Keratinocyte (primary cell): ENCODE results near the gene RNF182. TPM values are rescaled to one million over a fixed set of nuclear protein-coding genes. Genes with fewer than 3 reads are reported as not detected.

Experiments used
- DNase-seq: peaks from one replicate; pipeline ENCODE4 v3.0.0-alpha.2; 2011; ENCODE audit warnings: low read depth, missing footprints, low spot score
- FAIRE-seq: peaks from 2 replicates; lab custom pipeline; 2011; peaks lifted over from hg19 to GRCh38; lab: Jason Lieb, UNC
- H2AFZ ChIP-seq: 2 replicates; pipeline ENCODE4 v1.6.0; 2012; ENCODE audit warnings: low read length, control low read depth, inconsistent platforms; ENCODE audit not compliant: control insufficient read depth
- H3K27ac ChIP-seq: 2 replicates; pipeline ENCODE4 v1.5.1; 2011; ENCODE audit warnings: low read length; ENCODE audit not compliant: control insufficient read depth, insufficient read depth
- H3K27me3 ChIP-seq: 3 replicates; pipeline ENCODE4 v1.6.0; 2011; ENCODE audit warnings: low read length; ENCODE audit not compliant: control insufficient read depth, insufficient read depth; ENCODE audit errors: extremely low read depth
- H3K36me3 ChIP-seq, 2 experiments: 2 replicates in 1 of 2; 3 replicates in 1 of 2; pipeline ENCODE4 v1.5.1; 2011; ENCODE audit warnings: low read length in 2 of 2, mild to moderate bottlenecking in 1 of 2; ENCODE audit not compliant: control insufficient read depth in 2 of 2, insufficient read depth in 2 of 2; ENCODE audit errors: extremely low read depth in 1 of 2
- H3K4me1 ChIP-seq: 3 replicates; pipeline ENCODE4 v1.5.1; 2011; ENCODE audit warnings: low read length; ENCODE audit not compliant: control insufficient read depth, insufficient read depth; ENCODE audit errors: extremely low read depth
- H3K4me2 ChIP-seq: 3 replicates; pipeline ENCODE4 v1.6.0; 2011; ENCODE audit warnings: low read depth, low read length; ENCODE audit not compliant: control insufficient read depth, insufficient read depth; ENCODE audit errors: extremely low read depth
- H3K4me3 ChIP-seq, 3 experiments: fragments of 200-600 bp in 1 of 3; sonication (generic) in 1 of 3; 2 replicates in 2 of 3; 3 replicates in 1 of 3; pipeline ENCODE4 v1.5.1; 2011 to 2016; ENCODE audit warnings: low read length in 3 of 3, mild to moderate bottlenecking in 3 of 3, control low read depth in 2 of 3, inconsistent platforms in 1 of 3, low read depth in 1 of 3, mixed read lengths in 1 of 3, mixed run types in 1 of 3, moderate library complexity in 1 of 3; ENCODE audit not compliant: control insufficient read depth in 2 of 3, insufficient read depth in 2 of 3; ENCODE audit errors: extremely low read depth in 1 of 3
- H3K79me2 ChIP-seq: 2 replicates; pipeline ENCODE4 v1.6.0; 2012; ENCODE audit warnings: low read length; ENCODE audit not compliant: control insufficient read depth, insufficient read depth
- H3K9ac ChIP-seq: 3 replicates; pipeline ENCODE4 v1.6.0; 2011; ENCODE audit warnings: low read length; ENCODE audit not compliant: control insufficient read depth, insufficient read depth; ENCODE audit errors: extremely low read depth
- H3K9me1 ChIP-seq: 3 replicates; pipeline ENCODE4 v1.6.0; 2011; ENCODE audit warnings: low read length; ENCODE audit not compliant: control insufficient read depth, insufficient read depth; ENCODE audit errors: extremely low read depth
- H3K9me3 ChIP-seq: 2 replicates; pipeline ENCODE4 v1.5.1; 2012; ENCODE audit warnings: low read depth, low read length; ENCODE audit not compliant: control insufficient read depth
- H4K20me1 ChIP-seq: 3 replicates; pipeline ENCODE4 v1.6.0; 2011; ENCODE audit warnings: low read length; ENCODE audit not compliant: control insufficient read depth, insufficient read depth; ENCODE audit errors: extremely low read depth
- CTCF ChIP-seq, 3 experiments: IDR thresholded peaks in 1 of 3; conservative IDR thresholded peaks in 1 of 3; optimal IDR thresholded peaks in 1 of 3; 2 replicates in 2 of 3; 3 replicates in 1 of 3; pipeline versions ENCODE3 to v1.5.1; 2011; ENCODE audit warnings: low read length in 3 of 3, mild to moderate bottlenecking in 3 of 3, moderate library complexity in 2 of 3, control low read depth in 1 of 3, inconsistent platforms in 1 of 3; ENCODE audit not compliant: insufficient read depth in 2 of 3; ENCODE audit errors: extremely low read depth in 1 of 3
- EZH2 ChIP-seq: IDR thresholded peaks from one replicate; pipeline ENCODE4 v1.6.1; 2012; ENCODE audit warnings: inconsistent platforms, mild to moderate bottlenecking, low read length, moderate library complexity
- dilution Hi-C: fragments of 300-500 bp; cut with MboI; formaldehyde crosslinking; loops from one replicate; pipeline ENCODE4 v1.7.0; 2020; ENCODE audit warnings: low sequenced_read_pairs; ENCODE audit not compliant: extremely low pct_ligation_motif_present
- polyA plus RNA-seq, 5 experiments: library from polyadenylated mRNA; depleted of rRNA in 3 of 5; stranded (reverse) in 3 of 5; stranded (forward) in 1 of 5; unstranded in 1 of 5; fragments of >200 nt; gene quantifications; 1 replicate in 1 of 5; 2 replicates in 3 of 5; 3 replicates in 1 of 5; pipeline versions ENCODE4 v1.2.1 to v1.2.3, GENCODE V29; 2011 to 2012; ENCODE audit warnings: missing spikeins in 2 of 5, low read depth in 1 of 5, low replicate concordance in 1 of 5

RNF182 gene
- polyA plus RNA-seq, 1 donor (not counting 4 experiments of a cell fraction or from before 2014, with no cell fraction given): 2.0 TPM

- no peaks in the 10 kb centered on the region for H3K27me3 ChIP-seq
- no peaks in the 10 kb centered on the region for H3K36me3 ChIP-seq
- DNase-seq (peak; percentile 53), FAIRE-seq (peak; percentile 90)
- H2AFZ ChIP-seq: no peak overlapping the region
- H3K4me1 ChIP-seq: peaks cover 15% of the 10 kb centered on the region
- TF ChIP-seq EZH2 (no peak), CTCF (optimal IDR thresholded peaks at IDR 0.05 in 1 of 3, IDR thresholded peaks at IDR 0.05 in 1 of 3, conservative IDR thresholded peaks at IDR 0.05 in 1 of 3; ENCODE audit: extremely low read depth in 1 of 3, insufficient read depth in 2 of 3, low read length in 3 of 3) (no peak)
- H3K9me1 ChIP-seq: no peaks in the 10 kb centered on the region
- no peak overlapping the region for H3K9ac ChIP-seq
- H3K9me3 ChIP-seq: no peaks in the 10 kb centered on the region
- no peaks in the 10 kb centered on the region for H3K79me2 ChIP-seq
- no peak overlapping the region for H3K4me3 ChIP-seq
- H4K20me1 ChIP-seq: no peaks in the 10 kb centered on the region
- H3K27ac ChIP-seq: no peak overlapping the region
- H3K4me2 ChIP-seq: no peak overlapping the region
- dilution Hi-C loops: no loop called here
These were observed 28.4 kb downstream of the RNF182 start for GRCh38 chr6:13953061-13953705.

GRCh38 chr6:13965582-13966127 is 40.9 kb downstream of the RNF182 start:
- Histone ChIP-seq H4K20me1 (no peaks in the 10 kb centered on the region), H3K9me1 (no peaks in the 10 kb centered on the region), H3K4me2 (no peak overlapping the region), H3K27ac (no peak overlapping the region), H3K9me3 (no peaks in the 10 kb centered on the region), H3K27me3 (no peaks in the 10 kb centered on the region), H3K4me3 (no peak overlapping the region), H3K4me1 (no peaks in the 10 kb centered on the region), H3K36me3 (no peaks in the 10 kb centered on the region), H3K79me2 (no peaks in the 10 kb centered on the region), H2AFZ (no peak overlapping the region), H3K9ac (no peak overlapping the region)
- TF ChIP-seq EZH2: no peak
- no peak for TF ChIP-seq CTCF (optimal IDR thresholded peaks at IDR 0.05 in 1 of 3, IDR thresholded peaks at IDR 0.05 in 1 of 3, conservative IDR thresholded peaks at IDR 0.05 in 1 of 3; ENCODE audit: extremely low read depth in 1 of 3, insufficient read depth in 2 of 3, low read length in 3 of 3)
- FAIRE-seq (no peak), DNase-seq (no peak)
- dilution Hi-C loops: no loop called here
